Nephron progenitor cell (in vitro differentiated cells): ENCODE results near the gene CBLN3.

Source experiments
- DNase-seq: peaks from one replicate; pipeline ENCODE4 v3.0.0; 2021
- H3K27ac Mint-ChIP-seq: 2 replicates; pipeline ENCODE4 v1.8.0; 2021; ENCODE audit warnings: mild to moderate bottlenecking, moderate library complexity, mixed read lengths
- H3K27me3 Mint-ChIP-seq: 2 replicates; pipeline ENCODE4 v1.8.0; 2021; ENCODE audit warnings: mild to moderate bottlenecking, low read depth, mixed read lengths; ENCODE audit not compliant: poor library complexity
- H3K36me3 Mint-ChIP-seq: 2 replicates; pipeline ENCODE4 v1.8.0; 2021; ENCODE audit warnings: low read depth, mixed read lengths
- H3K4me1 Mint-ChIP-seq: 2 replicates; pipeline ENCODE4 v1.8.0; 2021; ENCODE audit warnings: mixed read lengths
- H3K4me3 Mint-ChIP-seq: 2 replicates; pipeline ENCODE4 v1.8.0; 2021; ENCODE audit warnings: mild to moderate bottlenecking, moderate library complexity, mixed read lengths
- H3K9me3 Mint-ChIP-seq: 2 replicates; pipeline ENCODE4 v1.8.0; 2021; ENCODE audit warnings: mild to moderate bottlenecking, moderate library complexity, mixed read lengths
- CTCF ChIP-seq: fragments of 200-600 bp; sonication (generic); IDR thresholded peaks from 2 replicates; pipeline ENCODE4 v1.5.0; 2021; ENCODE audit warnings: antibody characterized with exemption

The CBLN3 gene

GRCh38 chr14:24437020-24437735 is 7.7 kb upstream of the CBLN3 start:
- Mint-ChIP-seq H3K27me3 (peaks cover 2% of the 10 kb centered on the region), H3K4me3 (no peak overlapping the region), H3K36me3 (peaks cover 42% of the 10 kb centered on the region), H3K4me1 (peaks cover 47% of the 10 kb centered on the region), H3K9me3 (no peaks in the 10 kb centered on the region), H3K27ac (no peak overlapping the region)
- no peak for DNase-seq
- peak; percentile 15 for TF ChIP-seq CTCF

- Mint-ChIP-seq H3K27ac (no peak overlapping the region), H3K4me1 (peaks cover 46% of the 10 kb centered on the region), H3K4me3 (no peak overlapping the region)
Measured at GRCh38 chr14:24436355-24437019, 7.0 kb upstream of the CBLN3 start.

GRCh38 chr14:24435998-24436354 is 6.5 kb upstream of the CBLN3 start:
- Mint-ChIP-seq H3K4me3 (no peak overlapping the region), H3K9me3 (no peaks in the 10 kb centered on the region), H3K27ac (no peak overlapping the region), H3K27me3 (peaks cover 2% of the 10 kb centered on the region), H3K4me1 (peaks cover 46% of the 10 kb centered on the region), H3K36me3 (peaks cover 48% of the 10 kb centered on the region)
- DNase-seq: no peak
- TF ChIP-seq CTCF: no peak

More at GRCh38 chr14:24436355-24437019, 7.0 kb upstream of the CBLN3 start:
- Mint-ChIP-seq H3K36me3 (peaks cover 48% of the 10 kb centered on the region), H3K9me3 (no peaks in the 10 kb centered on the region), H3K27me3 (peaks cover 2% of the 10 kb centered on the region)
- peak; percentile 74 for TF ChIP-seq CTCF
- DNase-seq: peak; percentile 39

- no peaks in the 10 kb centered on the region for H3K9me3 Mint-ChIP-seq
- peaks cover 2% of the 10 kb centered on the region for H3K27me3 Mint-ChIP-seq
- no peak for DNase-seq
- peaks cover 42% of the 10 kb centered on the region for H3K36me3 Mint-ChIP-seq
- H3K4me1 Mint-ChIP-seq: peaks cover 41% of the 10 kb centered on the region
- H3K27ac Mint-ChIP-seq: no peak overlapping the region
- TF ChIP-seq CTCF: no peak
- H3K4me3 Mint-ChIP-seq: no peak overlapping the region
Measured at GRCh38 chr14:24435192-24435810, 5.8 kb upstream of the CBLN3 start.

- no peak for DNase-seq
- Mint-ChIP-seq H3K4me3 (no peak overlapping the region), H3K4me1 (peaks cover 39% of the 10 kb centered on the region), H3K27me3 (peaks cover 2% of the 10 kb centered on the region), H3K36me3 (peaks cover 41% of the 10 kb centered on the region), H3K27ac (peak overlapping the region; percentile 58), H3K9me3 (no peaks in the 10 kb centered on the region)
- TF ChIP-seq CTCF: no peak
Measured at GRCh38 chr14:24434676-24435075, 5.2 kb upstream of the CBLN3 start.
